MG63 (cell line): ENCODE data around the gene CYP17A1. TPM values are rescaled to one million over a fixed set of nuclear protein-coding genes. Genes with fewer than 3 reads are reported as not detected.

Experiments used
- DNase-seq: peaks from one replicate; pipeline ENCODE4 v3.0.0-alpha.2; 2020
- H3K27me3 ChIP-seq: fragments of 250-450 bp; sonication (Bioruptor Pico); 2 replicates; pipeline ENCODE4 v1.5.1; 2020; ENCODE audit warnings: mild to moderate bottlenecking, moderate library complexity
- H3K36me3 ChIP-seq: fragments of 250-450 bp; sonication (Bioruptor Pico); 2 replicates; pipeline ENCODE4 v1.5.1; 2020; ENCODE audit warnings: mild to moderate bottlenecking, moderate library complexity
- H3K4me3 ChIP-seq: fragments of 250-450 bp; sonication (Bioruptor Pico); 2 replicates; pipeline ENCODE4 v1.5.1; 2020; ENCODE audit warnings: mild to moderate bottlenecking, moderate library complexity
- H3K9me3 ChIP-seq: fragments of 250-450 bp; sonication (Bioruptor Pico); 2 replicates; pipeline ENCODE4 v1.5.1; 2020; ENCODE audit warnings: mild to moderate bottlenecking, moderate library complexity
- total RNA-seq: library from RNA; depleted of rRNA; stranded (reverse); fragments of >200 nt; shearing (Covaris generic); gene quantifications from 2 replicates; pipeline ENCODE4 v1.2.3, GENCODE V29; 2014; ENCODE audit warnings: low replicate concordance

CYP17A1 gene
- total RNA-seq, 1 experiment from 2014 or later, result not detected

DNA sequence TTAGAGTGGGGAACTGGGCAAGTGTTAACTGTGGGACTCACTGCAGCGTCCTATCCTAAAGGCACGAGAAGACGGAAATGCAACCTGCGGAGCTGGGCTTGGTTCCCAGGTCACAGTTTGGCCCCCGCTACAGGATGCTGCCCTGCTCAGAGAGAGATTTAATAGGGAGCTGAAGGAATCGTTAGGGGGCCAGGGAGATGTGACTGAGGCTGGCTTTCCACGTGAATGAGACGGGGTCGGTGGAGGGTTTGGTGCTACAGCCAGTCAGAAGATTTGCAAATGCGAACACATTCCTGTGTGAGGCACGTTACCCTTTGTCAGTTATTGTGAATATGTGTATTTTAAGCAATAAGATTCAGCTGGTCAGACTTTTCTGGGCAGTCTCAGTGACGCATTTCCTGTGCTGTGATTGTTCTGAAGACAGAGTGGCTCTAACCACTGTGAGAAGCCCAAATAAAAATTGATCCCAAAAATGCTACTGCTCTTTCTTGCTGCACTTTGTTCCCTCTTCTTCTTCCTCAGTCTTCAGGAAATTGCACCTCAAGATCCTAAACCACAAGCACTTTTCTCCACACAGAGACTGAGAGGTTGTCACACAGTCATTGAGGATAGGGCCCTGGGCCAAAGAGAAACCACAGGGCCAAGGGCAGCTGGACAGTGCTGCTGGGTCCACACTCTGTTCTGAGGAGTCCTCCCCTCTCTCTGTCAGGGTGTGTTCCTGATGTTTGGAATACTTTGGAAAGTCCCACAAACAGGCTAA lies 21.2 kb downstream of the CYP17A1 start:
- H3K4me3 ChIP-seq, result no peak overlapping the region
- no peaks in the 10 kb centered on the region for H3K27me3 ChIP-seq
- H3K9me3 ChIP-seq, result no peaks in the 10 kb centered on the region
- no peak for DNase-seq
- peaks cover 5% of the 10 kb centered on the region; the same call in 1 of the 2 replicates for H3K36me3 ChIP-seq

DNA sequence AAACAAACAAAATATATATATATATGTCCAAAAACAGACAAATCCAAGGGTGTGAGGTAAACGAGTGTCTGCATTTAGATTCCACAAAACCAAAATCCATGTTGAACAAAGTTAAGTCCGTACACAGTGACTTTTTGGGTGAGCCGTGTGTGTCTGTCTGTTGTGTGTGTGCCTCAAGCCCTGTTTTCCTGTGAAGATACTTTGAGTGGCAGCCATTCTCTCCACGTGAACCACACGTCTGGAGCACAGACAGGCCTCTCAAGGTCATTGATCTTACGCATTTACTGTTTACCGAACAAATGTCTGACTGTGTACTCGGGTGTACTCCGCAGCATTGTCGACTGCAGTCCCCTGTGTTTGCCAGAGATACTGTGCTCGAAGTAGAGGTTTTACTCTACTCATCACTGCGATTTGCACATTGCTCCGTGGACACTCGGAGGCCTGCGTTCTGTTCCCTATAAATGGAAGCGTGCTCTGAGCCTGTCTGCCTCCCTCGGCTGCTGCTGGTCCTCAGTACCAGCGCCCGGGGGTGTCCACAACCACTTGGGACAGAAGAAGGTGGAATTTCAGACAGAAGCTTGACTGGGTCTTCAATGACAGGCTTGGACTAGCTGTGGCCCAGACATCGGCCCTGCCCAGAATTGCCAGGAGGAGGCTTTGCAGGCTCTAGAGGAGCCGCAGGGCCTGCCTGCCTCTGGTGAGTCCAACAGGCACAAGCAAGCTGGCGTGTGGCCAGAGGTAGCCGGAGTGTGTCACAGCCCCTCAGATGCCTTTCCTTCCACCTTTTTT lies 22.1 kb downstream of the CYP17A1 start:
- Histone ChIP-seq H3K9me3 (no peaks in the 10 kb centered on the region), H3K36me3 (peaks cover 5% of the 10 kb centered on the region; the same call in 1 of the 2 replicates), H3K27me3 (no peaks in the 10 kb centered on the region), H3K4me3 (no peak overlapping the region)
- DNase-seq, result no peak

DNA sequence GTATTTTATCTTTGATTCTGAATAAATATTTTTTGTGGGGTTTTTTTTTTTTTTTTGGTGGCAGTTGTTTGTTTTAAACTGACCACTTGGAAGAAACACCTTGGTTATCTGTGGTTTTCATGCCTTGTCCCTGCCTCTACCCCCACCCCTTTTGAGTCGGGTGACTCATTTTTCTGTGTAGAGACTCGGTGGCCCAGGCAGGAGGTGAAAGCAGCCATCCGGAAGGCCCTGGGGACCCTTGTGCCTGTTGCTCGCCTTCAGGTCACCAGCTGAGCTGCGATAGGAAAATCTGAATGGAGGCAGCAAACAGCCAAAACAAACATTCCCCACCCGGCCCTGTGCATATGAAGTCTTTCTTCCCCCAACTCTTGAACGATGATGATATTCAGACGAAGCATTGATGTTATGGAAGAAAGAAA lies 22.8 kb downstream of the CYP17A1 start:
- DNase-seq, result no peak
- no peak overlapping the region for H3K4me3 ChIP-seq

DNA sequence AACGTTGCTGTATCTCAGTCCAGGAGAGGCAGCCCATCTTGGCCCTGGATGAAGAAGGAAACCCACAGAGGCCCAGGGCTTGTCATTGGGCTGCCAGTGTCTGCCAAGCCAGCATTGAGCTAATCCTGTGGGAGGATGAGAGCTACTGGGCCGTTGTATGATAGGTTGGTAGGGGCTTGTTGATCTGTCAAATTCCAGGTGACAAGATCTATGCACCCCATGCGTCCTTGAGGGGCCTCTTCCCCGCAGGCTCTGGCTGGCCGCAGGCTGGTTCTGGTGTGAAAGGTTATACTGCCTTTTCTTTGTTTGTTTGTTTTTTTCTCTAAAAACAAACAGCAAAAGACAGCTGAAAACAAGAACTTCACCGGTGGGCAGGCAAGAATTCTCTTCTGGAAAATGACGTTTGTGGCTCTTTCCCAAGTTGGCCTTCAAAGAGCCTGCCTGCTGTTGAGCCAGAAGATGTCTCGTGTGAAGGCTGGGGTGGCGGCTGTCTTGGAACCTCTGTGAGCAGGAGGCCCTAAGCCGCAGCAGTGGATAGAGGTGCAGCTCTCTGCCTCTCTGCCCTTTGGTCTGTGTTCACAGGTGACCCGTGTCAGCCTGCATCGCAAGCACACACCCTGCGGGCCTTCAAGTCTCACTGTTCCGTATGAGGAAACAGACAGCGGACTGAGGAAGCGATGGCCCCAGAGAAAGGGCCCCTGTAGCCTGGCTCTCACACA lies 23.3 kb downstream of the CYP17A1 start:
- Histone ChIP-seq H3K9me3 (no peaks in the 10 kb centered on the region), H3K4me3 (no peak overlapping the region), H3K27me3 (no peaks in the 10 kb centered on the region), H3K36me3 (peaks cover 5% of the 10 kb centered on the region; the same call in 1 of the 2 replicates)
- DNase-seq, result no peak

More for the DNA sequence above, 22.8 kb downstream of the CYP17A1 start:
- Histone ChIP-seq H3K9me3 (no peaks in the 10 kb centered on the region), H3K36me3 (peaks cover 5% of the 10 kb centered on the region; the same call in 1 of the 2 replicates), H3K27me3 (no peaks in the 10 kb centered on the region)

DNA sequence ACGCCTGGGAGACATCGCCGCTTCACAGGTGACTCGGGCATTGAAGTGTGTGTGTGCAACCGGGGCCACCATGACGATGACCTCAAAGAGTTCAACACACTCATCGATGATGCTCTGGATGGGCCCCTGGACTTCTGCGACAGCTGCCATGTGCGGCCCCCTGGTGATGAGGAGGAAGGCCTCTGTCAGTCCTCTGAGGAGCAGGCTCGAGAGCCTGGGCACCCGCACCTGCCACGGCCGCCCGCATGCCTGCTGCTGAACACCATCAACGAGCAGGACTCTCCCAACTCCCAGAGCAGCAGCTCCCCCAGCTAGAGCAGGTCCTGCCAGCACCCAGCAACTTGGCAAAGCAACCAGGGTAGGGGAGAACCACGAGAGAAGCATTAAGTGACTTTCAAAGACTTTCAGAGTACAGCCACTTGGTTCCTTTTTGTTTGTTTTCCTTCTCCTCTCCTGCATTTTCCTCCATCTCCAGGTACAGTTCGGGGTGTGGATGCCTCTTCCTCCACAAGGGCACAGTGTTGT lies 24.1 kb downstream of the CYP17A1 start:
- peaks cover 5% of the 10 kb centered on the region; the same call in 1 of the 2 replicates for H3K36me3 ChIP-seq
- no peaks in the 10 kb centered on the region for H3K9me3 ChIP-seq
- H3K27me3 ChIP-seq, result no peaks in the 10 kb centered on the region
- no peak for DNase-seq
- no peak overlapping the region for H3K4me3 ChIP-seq

DNA sequence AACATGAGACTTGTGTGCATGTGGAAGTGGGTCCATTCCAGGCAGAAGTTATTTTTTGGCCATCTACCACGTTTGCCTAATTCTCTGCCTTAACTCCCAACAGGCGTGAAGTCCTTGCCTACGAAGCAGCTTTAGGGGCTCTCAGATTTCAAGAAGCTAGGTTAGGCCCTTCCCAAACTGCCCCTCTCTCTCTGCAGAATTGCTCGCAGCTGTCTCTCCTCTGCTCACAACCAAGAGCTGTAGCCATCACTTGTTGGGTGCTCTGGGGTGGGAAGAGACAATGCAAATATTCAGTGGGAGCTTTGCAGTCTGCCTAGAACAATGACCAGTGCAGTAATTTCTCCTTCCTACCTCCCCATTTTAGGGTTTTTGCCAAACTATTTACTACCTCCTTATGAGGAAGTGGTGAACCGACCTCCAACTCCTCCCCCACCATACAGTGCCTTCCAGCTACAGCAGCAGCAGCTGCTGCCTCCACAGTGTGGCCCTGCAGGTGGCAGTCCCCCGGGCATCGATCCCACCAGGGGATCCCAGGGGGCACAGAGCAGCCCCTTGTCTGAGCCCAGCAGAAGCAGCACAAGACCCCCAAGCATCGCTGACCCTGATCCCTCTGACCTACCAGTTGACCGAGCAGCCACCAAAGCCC lies 24.9 kb downstream of the CYP17A1 start:
- H3K27me3 ChIP-seq, result no peaks in the 10 kb centered on the region
- no peak overlapping the region for H3K4me3 ChIP-seq
- H3K9me3 ChIP-seq, result no peaks in the 10 kb centered on the region
- H3K36me3 ChIP-seq, result peaks cover 5% of the 10 kb centered on the region; the same call in 1 of the 2 replicates
- no peak for DNase-seq

DNA sequence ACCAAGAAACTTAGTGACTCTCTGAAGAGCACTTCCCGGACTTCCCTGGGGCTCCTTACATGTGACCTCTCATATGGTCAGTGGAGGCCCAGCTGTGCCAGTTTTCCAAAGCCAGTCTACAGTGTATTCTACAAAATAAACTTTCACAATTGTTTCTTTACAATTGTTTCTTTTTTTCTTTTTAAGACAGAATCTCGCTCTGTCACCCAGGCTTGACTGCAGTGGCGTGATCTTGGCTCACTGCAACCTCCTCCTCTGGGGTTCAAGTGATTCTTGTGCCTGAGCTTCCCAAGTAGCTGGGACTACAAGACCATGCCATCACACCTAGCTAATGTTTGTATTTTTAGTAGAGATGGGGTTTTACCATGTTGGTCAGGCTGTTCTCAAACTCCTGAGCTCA lies 25.9 kb downstream of the CYP17A1 start:
- Histone ChIP-seq H3K9me3 (no peaks in the 10 kb centered on the region), H3K4me3 (no peak overlapping the region), H3K36me3 (peaks cover 5% of the 10 kb centered on the region; the same call in 1 of the 2 replicates), H3K27me3 (no peaks in the 10 kb centered on the region)
- DNase-seq, result no peak

DNA sequence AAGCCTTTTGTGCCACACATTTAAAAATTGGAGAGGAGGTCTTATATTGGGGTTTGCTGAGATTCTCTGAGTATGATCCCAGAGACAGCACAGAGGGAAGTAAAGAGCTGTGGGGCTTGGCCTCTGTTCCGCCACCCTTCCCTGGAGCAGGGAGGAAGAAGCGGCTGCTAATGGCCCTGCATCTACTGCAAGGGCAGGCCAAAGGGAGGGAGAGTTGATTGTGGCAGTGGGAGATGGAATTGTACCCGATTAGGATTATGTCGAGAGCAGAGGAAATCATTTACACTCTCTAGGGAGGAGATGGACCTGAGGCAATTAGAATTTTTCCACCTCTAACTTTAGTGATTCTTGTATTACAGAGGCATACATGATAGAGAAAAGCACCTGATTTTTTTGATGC lies 28.8 kb downstream of the CYP17A1 start:
- H3K9me3 ChIP-seq, result no peaks in the 10 kb centered on the region
- 0 out of 2 replicates have a peak, but pooled peaks cover 2% of the 10 kb centered on the region for H3K36me3 ChIP-seq
- DNase-seq, result no peak
- H3K4me3 ChIP-seq, result no peak overlapping the region
- H3K27me3 ChIP-seq, result no peaks in the 10 kb centered on the region

DNA sequence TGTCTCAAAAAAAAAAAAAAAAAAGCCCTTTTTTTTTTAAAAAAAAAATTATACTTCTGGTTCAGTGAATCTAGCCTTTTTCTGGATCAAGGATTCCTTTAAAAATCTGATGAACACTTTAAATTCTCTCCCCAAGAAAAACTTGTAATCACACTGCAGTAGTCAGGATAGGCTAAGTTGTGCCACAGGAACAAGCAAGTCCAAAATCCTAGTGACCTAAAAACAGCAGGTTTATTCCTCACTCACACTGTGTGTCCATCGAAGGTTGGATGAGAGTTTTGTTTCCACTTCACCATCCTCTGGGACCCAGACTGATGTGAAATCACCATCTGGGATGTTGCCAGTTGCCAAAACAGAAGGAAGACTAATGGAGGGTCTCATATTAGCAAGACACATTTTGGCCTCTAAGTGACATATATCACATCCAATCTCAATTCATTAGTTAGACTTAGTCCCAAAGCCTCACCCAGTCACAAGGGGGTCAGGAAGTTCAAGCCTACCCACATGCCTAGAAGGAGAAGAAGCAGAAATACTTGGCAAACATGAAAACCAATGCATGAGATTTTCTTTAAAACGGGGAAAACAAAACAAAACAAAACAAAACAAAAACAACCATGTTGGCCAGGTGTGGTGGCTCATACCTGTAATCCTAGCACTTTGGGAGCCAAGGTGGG lies 32.7 kb downstream of the CYP17A1 start:
- Histone ChIP-seq H3K4me3 (no peak overlapping the region), H3K36me3 (peaks cover 3% of the 10 kb centered on the region; the same call in 1 of the 2 replicates), H3K27me3 (no peaks in the 10 kb centered on the region)

DNA sequence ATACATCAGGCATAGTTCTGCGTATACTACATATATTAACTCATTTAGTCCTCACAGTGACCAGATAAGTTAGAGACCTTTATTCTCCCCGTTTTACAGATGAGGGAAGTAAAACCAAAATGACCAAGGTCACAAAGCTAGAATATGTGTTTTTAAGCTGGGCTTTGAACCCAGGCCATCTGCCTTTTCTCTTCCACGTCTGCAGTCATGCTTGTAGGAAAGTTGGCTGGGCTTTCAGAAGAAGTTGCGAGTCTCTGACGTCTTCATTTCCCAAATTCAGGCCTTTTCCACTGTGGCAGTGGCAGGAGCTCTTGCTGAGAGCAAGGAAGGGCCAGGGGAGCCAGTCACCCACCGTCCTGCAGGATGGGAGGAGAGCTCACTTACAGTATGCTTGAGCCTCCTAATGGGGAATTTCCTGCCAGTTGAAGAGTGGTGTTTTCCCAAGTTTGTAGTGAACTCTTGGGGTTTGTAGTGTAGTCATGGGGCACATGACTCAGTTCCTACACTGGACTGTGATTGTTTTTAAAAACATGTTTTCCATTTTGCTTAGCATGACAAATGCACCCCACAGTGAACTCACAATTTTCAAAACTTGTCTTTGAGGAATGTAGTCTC lies 34.2 kb downstream of the CYP17A1 start:
- Histone ChIP-seq H3K9me3 (no peaks in the 10 kb centered on the region), H3K36me3 (peaks cover 7% of the 10 kb centered on the region), H3K4me3 (no peak overlapping the region), H3K27me3 (no peaks in the 10 kb centered on the region)
- DNase-seq, result peak; percentile 26

More for the DNA sequence above, 32.7 kb downstream of the CYP17A1 start:
- no peaks in the 10 kb centered on the region for H3K9me3 ChIP-seq
- DNase-seq, result no peak

DNA sequence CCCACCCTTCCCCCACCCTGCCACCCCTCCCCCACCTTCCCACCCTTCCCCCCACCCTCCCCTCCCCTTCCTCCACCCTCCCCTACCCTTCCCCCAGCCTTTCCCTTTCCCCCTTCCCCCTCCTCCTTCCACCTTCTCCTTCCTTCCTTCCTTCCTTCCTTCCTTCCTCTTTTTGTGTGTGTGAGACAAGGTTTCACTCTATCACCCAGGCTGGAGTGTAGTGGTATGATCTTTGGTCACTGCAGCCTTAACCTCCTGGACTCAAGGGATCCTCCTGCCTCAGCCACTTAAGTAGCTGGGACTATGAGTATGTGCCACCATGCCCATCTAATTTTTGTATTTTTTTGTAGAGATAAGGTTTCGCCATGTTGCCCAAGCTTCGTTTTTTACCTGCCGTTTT lies 35.2 kb downstream of the CYP17A1 start:
- H3K9me3 ChIP-seq, result no peaks in the 10 kb centered on the region
- no peak for DNase-seq
- no peak overlapping the region for H3K4me3 ChIP-seq

DNA sequence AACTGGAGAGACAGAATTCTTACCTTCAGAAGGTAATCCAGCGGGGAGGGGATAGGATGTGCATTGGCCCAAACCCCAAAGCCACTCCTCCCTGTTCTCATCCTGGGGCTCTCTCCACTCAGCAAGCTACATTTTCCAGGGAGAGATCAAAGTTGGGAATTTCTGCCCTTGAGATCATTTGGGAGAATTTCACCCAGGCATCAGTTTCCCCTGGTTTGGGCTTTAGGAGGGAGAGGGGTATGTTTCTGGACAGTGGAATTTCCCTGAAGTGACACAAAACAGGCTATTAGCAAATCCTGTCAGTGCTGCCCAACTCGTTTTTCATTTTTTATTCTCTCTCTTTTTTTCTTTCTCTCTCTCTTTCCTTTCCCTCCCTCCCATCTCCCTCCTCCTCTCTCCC lies 35.7 kb downstream of the CYP17A1 start:
- H3K4me3 ChIP-seq, result no peak overlapping the region
- peaks cover 7% of the 10 kb centered on the region for H3K36me3 ChIP-seq
- H3K9me3 ChIP-seq, result no peaks in the 10 kb centered on the region
- H3K27me3 ChIP-seq, result no peaks in the 10 kb centered on the region
- DNase-seq, result no peak

More for the DNA sequence above, 35.2 kb downstream of the CYP17A1 start:
- no peaks in the 10 kb centered on the region for H3K27me3 ChIP-seq
- H3K36me3 ChIP-seq, result peaks cover 7% of the 10 kb centered on the region

DNA sequence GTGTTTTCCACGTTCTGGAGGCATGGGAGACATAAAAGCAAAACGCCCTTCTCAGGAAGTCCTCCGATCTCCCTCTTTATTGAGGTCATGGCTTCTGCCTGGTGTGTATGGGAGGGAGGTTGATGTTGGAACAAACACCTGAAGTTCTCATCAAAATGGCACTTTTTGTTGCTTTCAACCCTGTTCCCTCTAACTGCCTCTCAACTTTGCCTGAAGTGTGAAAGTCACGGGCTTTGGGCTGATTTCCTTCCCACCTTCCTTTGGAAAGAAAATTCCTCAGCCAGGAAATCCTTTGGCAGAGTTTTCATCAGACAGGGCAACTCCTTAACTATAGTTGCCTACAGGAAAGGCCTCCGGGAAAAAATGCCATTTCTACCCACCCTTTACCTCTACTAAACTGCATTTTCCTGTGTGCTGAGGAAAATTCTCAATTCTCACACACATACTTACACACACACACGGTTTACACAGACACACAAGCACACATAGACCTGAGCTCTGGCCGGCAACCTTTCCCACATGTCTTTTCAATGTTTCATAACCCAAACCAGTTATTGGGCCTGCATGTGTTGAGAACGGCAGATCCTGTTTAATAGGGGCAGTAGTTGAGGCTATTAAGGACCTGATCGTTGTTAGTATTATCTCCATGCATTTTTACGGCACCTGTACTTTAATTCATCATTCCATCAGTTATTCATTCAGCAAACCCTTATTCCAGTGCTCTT lies 36.4 kb downstream of the CYP17A1 start:
- H3K36me3 ChIP-seq, result peaks cover 7% of the 10 kb centered on the region
- no peak overlapping the region for H3K4me3 ChIP-seq
- DNase-seq, result no peak
- no peaks in the 10 kb centered on the region for H3K27me3 ChIP-seq
- H3K9me3 ChIP-seq, result no peaks in the 10 kb centered on the region

DNA sequence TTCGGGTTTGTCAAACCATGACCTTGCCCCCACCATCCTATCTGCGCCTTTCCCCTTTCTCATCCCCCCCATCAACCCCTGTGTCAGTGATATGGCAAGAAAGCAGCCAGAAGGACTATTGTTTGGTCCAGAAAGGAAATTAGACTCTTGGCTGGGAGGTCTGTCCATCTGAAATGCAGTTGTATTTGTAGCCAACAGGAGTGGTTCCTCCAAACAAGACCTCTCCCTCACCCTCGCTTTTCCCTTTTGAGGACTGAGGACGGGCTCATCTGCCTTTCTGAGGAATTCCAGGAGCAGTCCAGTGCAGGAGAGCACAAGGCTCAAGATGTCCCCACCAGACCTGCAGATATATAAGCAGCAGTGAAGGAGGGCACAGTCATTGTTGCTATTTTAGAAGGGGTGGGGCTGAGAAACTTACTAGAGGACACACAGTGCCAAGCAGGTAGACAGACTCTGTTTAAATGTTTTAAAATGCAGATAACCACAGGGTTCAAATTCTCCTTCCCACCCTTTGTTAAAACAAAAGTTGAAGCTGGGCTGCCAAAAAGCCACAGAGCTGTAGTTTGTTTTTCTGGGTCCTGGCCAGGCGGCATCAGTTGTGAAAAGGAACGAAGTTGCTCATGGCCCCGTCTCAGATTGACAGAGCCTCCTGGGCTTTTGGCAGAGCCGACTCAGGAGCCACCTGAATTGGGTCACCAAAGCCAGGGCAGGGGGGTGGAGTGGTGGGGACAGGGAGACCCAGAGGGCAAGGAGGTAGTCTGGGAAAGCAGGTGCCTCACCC lies 37.3 kb downstream of the CYP17A1 start:
- no peaks in the 10 kb centered on the region for H3K9me3 ChIP-seq
- H3K36me3 ChIP-seq, result peaks cover 7% of the 10 kb centered on the region
- DNase-seq, result no peak
- no peaks in the 10 kb centered on the region for H3K27me3 ChIP-seq
- H3K4me3 ChIP-seq, result no peak overlapping the region
